ENCODE data around the gene ZFAND2A.

DNA sequence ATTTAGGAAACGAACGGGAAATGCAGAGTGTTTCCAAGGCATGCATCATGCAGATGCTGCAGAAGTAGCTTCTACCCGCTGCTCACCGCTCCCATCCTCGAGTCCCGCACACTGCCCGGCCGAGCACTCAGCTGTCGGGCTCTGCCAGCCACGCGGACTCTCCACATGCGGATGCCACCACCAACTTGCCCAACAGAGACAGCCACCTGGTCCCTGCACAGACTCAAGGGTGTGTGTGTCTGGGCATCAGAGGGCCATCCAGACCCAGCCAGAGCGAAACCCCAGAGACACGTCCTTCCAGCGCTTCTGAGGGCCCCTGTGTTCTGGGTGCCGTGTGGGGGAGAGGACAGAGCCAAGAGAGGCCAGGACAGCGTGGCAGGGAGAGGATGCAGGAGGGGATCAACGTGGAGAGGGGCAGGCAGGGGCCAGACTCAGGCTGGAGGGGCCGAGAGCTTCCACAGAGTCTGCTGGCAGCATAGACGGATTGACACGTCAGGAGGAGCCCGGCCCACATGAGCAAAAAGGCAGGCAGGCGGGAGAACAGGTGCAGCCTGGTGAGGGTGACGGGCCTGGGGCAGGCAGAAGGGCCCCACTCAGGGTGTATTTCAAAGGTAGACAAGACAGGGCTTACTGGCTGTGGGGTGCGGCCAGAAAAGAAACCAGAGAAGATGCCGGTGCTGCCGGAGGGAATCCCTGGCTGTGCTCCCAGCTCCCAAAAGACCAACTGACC is 53.8 kb downstream of the ZFAND2A start:
- TF ChIP-seq, protein P1, sequence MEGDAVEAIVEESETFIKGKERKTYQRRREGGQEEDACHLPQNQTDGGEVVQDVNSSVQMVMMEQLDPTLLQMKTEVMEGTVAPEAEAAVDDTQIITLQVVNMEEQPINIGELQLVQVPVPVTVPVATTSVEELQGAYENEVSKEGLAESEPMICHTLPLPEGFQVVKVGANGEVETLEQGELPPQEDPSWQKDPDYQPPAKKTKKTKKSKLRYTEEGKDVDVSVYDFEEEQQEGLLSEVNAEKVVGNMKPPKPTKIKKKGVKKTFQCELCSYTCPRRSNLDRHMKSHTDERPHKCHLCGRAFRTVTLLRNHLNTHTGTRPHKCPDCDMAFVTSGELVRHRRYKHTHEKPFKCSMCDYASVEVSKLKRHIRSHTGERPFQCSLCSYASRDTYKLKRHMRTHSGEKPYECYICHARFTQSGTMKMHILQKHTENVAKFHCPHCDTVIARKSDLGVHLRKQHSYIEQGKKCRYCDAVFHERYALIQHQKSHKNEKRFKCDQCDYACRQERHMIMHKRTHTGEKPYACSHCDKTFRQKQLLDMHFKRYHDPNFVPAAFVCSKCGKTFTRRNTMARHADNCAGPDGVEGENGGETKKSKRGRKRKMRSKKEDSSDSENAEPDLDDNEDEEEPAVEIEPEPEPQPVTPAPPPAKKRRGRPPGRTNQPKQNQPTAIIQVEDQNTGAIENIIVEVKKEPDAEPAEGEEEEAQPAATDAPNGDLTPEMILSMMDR (IDR thresholded peaks at IDR 0.05), result no peak
- TF ChIP-seq ZFX (IDR thresholded peaks at IDR 0.05; ENCODE audit: borderline replicate concordance), result no peak

Measured in 22Rv1 (cell line).